Left ventricle myocardium inferior (tissue), 1 donor: Measurements from ENCODE around the gene BCAR1. TPM values are rescaled to one million over a fixed set of nuclear protein-coding genes. Genes with fewer than 3 reads are reported as not detected.
A peak's percentile ranks its signal among the peaks of the same experiment; 100 is the strongest.
"Not testable (repeated sequence)": the region's sequence is repeated elsewhere in the genome, so short reads cannot be mapped to it uniquely, and the experiment has no call there.

Experiments
- DNase-seq: peaks from one replicate; pipeline ENCODE4 v3.0.0-alpha.2; 2020
- H3K27ac ChIP-seq: fragments of 200-600 bp; replicated peaks from 2 replicates; pipeline ENCODE4 v1.8.0; 2021
- H3K27me3 ChIP-seq: fragments of 200-600 bp; 2 replicates; pipeline ENCODE4 v1.8.0; 2021; ENCODE audit warnings: low read depth
- H3K36me3 ChIP-seq: fragments of 200-600 bp; 2 replicates; pipeline ENCODE4 v1.8.0; 2021
- H3K4me1 ChIP-seq: fragments of 200-600 bp; 2 replicates; pipeline ENCODE4 v1.8.0; 2021
- H3K4me3 ChIP-seq: fragments of 200-600 bp; 2 replicates; pipeline ENCODE4 v1.8.0; 2021; ENCODE audit warnings: mild to moderate bottlenecking, moderate library complexity
- H3K9me3 ChIP-seq: fragments of 200-600 bp; replicated peaks from 2 replicates; pipeline ENCODE4 v1.8.0; 2021
- intact Hi-C: fragments of 100-400 bp; cut with micrococcal nuclease; formaldehyde crosslinking; loops from one replicate; pipeline ENCODE4 v1.11.0; 2022
- total RNA-seq: library from RNA; stranded (reverse); fragmentation: NEBNext Ultra II Directional; extraction: Animal tissue kit (Norgen Biotek cat#: 25700); gene quantifications from one replicate; pipeline ENCODE4 v1.2.1, GENCODE V29; 2021
- TF ChIP-seq, protein P1 (sequence below): fragments of 200-600 bp; IDR thresholded peaks from 2 replicates; pipeline ENCODE4 v1.8.0; 2021; ENCODE audit warnings: antibody characterized with exemption, mild to moderate bottlenecking, borderline replicate concordance
- donor health status: DM: no; HTN: yes; CAD: no; lungs with severe emphysema.

Gene BCAR1
- total RNA-seq, 1 donor from 2014 or later: 82.8 TPM

GRCh38 chr16:75287708-75288107 lies 36.3 kb upstream of the BCAR1 start:
- intact Hi-C loops: no loop called here
- H3K36me3 ChIP-seq: peaks cover 7% of the 10 kb centered on the region
- no peak overlapping the region for H3K4me3 ChIP-seq
- peaks cover 28% of the 10 kb centered on the region for H3K4me1 ChIP-seq
- peak overlapping the region; percentile 77 for H3K27ac ChIP-seq
- TF ChIP-seq, protein P1, sequence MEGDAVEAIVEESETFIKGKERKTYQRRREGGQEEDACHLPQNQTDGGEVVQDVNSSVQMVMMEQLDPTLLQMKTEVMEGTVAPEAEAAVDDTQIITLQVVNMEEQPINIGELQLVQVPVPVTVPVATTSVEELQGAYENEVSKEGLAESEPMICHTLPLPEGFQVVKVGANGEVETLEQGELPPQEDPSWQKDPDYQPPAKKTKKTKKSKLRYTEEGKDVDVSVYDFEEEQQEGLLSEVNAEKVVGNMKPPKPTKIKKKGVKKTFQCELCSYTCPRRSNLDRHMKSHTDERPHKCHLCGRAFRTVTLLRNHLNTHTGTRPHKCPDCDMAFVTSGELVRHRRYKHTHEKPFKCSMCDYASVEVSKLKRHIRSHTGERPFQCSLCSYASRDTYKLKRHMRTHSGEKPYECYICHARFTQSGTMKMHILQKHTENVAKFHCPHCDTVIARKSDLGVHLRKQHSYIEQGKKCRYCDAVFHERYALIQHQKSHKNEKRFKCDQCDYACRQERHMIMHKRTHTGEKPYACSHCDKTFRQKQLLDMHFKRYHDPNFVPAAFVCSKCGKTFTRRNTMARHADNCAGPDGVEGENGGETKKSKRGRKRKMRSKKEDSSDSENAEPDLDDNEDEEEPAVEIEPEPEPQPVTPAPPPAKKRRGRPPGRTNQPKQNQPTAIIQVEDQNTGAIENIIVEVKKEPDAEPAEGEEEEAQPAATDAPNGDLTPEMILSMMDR: no peak
- H3K9me3 ChIP-seq: no peaks in the 10 kb centered on the region
- DNase-seq: no peak
- no peaks in the 10 kb centered on the region for H3K27me3 ChIP-seq

DNA sequence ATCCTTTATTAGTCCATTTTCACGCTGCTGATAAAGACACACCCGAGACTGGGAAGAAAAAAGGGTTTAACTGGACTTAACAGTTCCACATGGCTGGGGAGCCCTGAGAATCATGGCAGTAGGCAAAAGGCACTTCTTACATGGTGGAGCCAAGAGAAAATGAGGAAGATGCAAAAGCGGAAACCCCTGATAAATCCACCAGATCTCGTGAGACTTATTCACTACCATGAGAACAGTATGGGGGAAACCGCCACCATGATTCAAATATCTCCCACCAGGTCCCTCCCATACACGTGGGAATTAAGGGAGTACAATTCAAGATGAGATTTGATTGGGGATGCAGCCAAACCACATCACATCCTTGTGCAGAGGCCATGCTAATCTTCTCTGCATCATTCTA lies 35.0 kb upstream of the BCAR1 start:
- Histone ChIP-seq H3K4me1 (peaks cover 26% of the 10 kb centered on the region), H3K27ac (no peak overlapping the region), H3K4me3 (no peak overlapping the region), H3K9me3 (no peaks in the 10 kb centered on the region), H3K36me3 (no peaks in the 10 kb centered on the region), H3K27me3 (no peaks in the 10 kb centered on the region)
- no peak for DNase-seq
- intact Hi-C loops: no loop called here
- TF ChIP-seq, protein P1: no peak

GRCh38 chr16:75282466-75283281 lies 31.2 kb upstream of the BCAR1 start:
- TF ChIP-seq, protein P1: no peak
- Histone ChIP-seq H3K36me3 (no peaks in the 10 kb centered on the region), H3K27ac (no peak overlapping the region), H3K9me3 (no peaks in the 10 kb centered on the region), H3K27me3 (no peaks in the 10 kb centered on the region), H3K4me1 (no peaks in the 10 kb centered on the region), H3K4me3 (no peak overlapping the region)
- intact Hi-C loops: no loop called here
- DNase-seq: no peak

- Histone ChIP-seq H3K27ac (no peak overlapping the region), H3K36me3 (no peaks in the 10 kb centered on the region), H3K9me3 (no peaks in the 10 kb centered on the region), H3K4me3 (no peak overlapping the region), H3K4me1 (no peaks in the 10 kb centered on the region), H3K27me3 (no peaks in the 10 kb centered on the region)
- TF ChIP-seq, protein P1: no peak
- DNase-seq: no peak
- intact Hi-C loops: no loop called here
Measured at GRCh38 chr16:75281826-75282225, 30.4 kb upstream of the BCAR1 start.

DNA sequence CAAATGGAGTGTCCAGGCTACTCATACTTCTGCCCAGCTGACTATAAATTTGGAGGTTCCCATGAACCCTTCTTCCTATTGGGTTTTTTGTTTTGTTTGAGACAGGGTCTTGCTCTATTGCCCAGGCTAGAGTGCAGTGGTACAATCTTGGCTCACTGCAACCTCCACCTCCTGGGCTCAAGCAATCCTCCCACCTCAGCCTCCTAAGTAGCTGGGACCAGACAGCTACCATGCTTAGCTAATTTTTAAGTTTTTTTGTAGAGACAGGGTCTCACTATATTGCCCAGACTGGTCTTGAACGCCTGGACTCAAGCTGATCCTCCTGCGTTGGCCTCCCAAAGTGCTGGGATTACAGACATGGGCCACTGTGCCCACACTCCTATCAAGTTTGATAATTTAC lies 29.6 kb upstream of the BCAR1 start:
- H3K9me3 ChIP-seq, H3K4me3 ChIP-seq, DNase-seq, H3K36me3 ChIP-seq, H3K27ac ChIP-seq, H3K27me3 ChIP-seq, intact Hi-C loops, H3K4me1 ChIP-seq: not testable (repeated sequence)

DNA sequence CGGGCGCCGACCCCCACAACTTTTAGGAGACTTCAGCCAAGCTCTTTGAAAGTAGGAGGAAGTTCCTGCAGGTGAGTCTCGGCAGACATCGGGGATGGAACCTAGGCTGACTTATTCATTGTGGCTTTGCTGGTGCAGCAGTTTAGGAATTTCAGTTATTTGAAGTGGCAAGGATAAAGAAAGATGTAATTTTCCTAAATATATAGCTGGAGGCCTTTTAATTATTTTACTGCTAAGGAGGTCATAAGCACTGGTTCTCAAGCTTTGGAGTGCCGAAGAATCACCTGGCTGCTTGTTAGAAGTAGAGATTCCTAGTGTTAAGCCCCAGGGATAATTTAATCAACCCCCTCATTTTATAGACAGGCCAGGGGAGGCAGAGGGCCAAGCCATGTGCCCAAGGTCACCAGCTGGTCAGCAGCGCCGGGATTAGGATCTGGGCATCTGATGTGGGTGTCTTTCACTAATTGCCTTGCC lies 28.9 kb upstream of the BCAR1 start:
- DNase-seq: no peak
- TF ChIP-seq, protein P1: no peak
- Histone ChIP-seq H3K27ac (no peak overlapping the region), H3K4me3 (no peak overlapping the region), H3K36me3 (no peaks in the 10 kb centered on the region), H3K9me3 (no peaks in the 10 kb centered on the region), H3K27me3 (no peaks in the 10 kb centered on the region), H3K4me1 (no peaks in the 10 kb centered on the region)
- intact Hi-C loops: no loop called here
